DND-41 (cell line): ENCODE results near the gene PLAC9.

Source experiments
- ATAC-seq: fragments of 200-7000 bp; cut with Tn5 transposase; 3 replicates; pipeline ENCODE4 v1.9.1; 2021; ENCODE audit warnings: low read depth; ENCODE audit not compliant: insufficient read depth
- DNase-seq: peaks from one replicate; pipeline ENCODE4 v3.0.0-alpha.2; 2020
- H2AFZ ChIP-seq: 2 replicates; pipeline ENCODE4 v1.6.0; 2012; ENCODE audit warnings: low read depth, low read length
- H3K27ac ChIP-seq: 2 replicates; pipeline ENCODE4 v1.5.1; 2012; ENCODE audit warnings: low read length, inconsistent platforms
- H3K27me3 ChIP-seq: fragments of 200-600 bp; sonication (generic); 2 replicates; pipeline ENCODE4 v1.6.0; 2012; ENCODE audit warnings: low read length, mild to moderate bottlenecking, inconsistent platforms; ENCODE audit not compliant: insufficient read depth, poor library complexity
- H3K36me3 ChIP-seq: 2 replicates; pipeline ENCODE4 v1.5.1; 2012; ENCODE audit warnings: low read length, inconsistent platforms; ENCODE audit not compliant: insufficient read depth
- H3K4me1 ChIP-seq: 2 replicates; pipeline ENCODE4 v1.5.1; 2012; ENCODE audit warnings: mild to moderate bottlenecking, low read length; ENCODE audit not compliant: insufficient read depth
- H3K4me2 ChIP-seq: 2 replicates; pipeline ENCODE4 v1.6.0; 2012; ENCODE audit warnings: mild to moderate bottlenecking, moderate library complexity, low read length, inconsistent platforms; ENCODE audit not compliant: insufficient read depth
- H3K4me3 ChIP-seq, 2 experiments: fragments of 200-600 bp in 1 of 2; shearing (Covaris generic) in 1 of 2; 2 replicates each; pipeline ENCODE4 v1.5.1; 2012 to 2016; ENCODE audit warnings: inconsistent platforms in 2 of 2, low read length in 2 of 2, mild to moderate bottlenecking in 2 of 2, low read depth in 1 of 2, moderate library complexity in 1 of 2
- H3K79me2 ChIP-seq: 2 replicates; pipeline ENCODE4 v1.6.0; 2012; ENCODE audit warnings: low read length, inconsistent platforms; ENCODE audit not compliant: insufficient read depth
- H3K9ac ChIP-seq: 2 replicates; pipeline ENCODE4 v1.6.0; 2012; ENCODE audit warnings: low read depth, mild to moderate bottlenecking, inconsistent platforms, low read length, moderate library complexity
- H3K9me3 ChIP-seq: 2 replicates; pipeline ENCODE4 v1.5.1; 2012; ENCODE audit warnings: low read length, moderate library complexity, mild to moderate bottlenecking, inconsistent platforms; ENCODE audit not compliant: insufficient read depth, severe bottlenecking
- H4K20me1 ChIP-seq: 2 replicates; pipeline ENCODE4 v1.6.0; 2012; ENCODE audit warnings: low read length; ENCODE audit not compliant: insufficient read depth
- CTCF ChIP-seq: IDR thresholded peaks from 2 replicates; pipeline ENCODE4 v1.5.1; 2012; ENCODE audit warnings: borderline replicate concordance, low read length, moderate library complexity, mild to moderate bottlenecking; ENCODE audit not compliant: poor library complexity, severe bottlenecking; ENCODE audit errors: extremely low read depth
- EZH2 ChIP-seq: IDR thresholded peaks from 3 replicates; pipeline ENCODE4 v1.6.1; 2012; ENCODE audit warnings: borderline replicate concordance, low read depth, mild to moderate bottlenecking, moderate library complexity, low read length, inconsistent platforms; ENCODE audit not compliant: severe bottlenecking

PLAC9 gene

GRCh38 chr10:80108576-80109239 lies 23.8 kb upstream of the PLAC9 start:
- no peaks in the 10 kb centered on the region for H3K36me3 ChIP-seq
- peaks cover 5% of the 10 kb centered on the region for H3K4me1 ChIP-seq
- ATAC-seq = no peak
- TF ChIP-seq CTCF (no peak), EZH2 (no peak)
- DNase-seq = peak; percentile 7
- no peak overlapping the region for H2AFZ ChIP-seq
- H3K9ac ChIP-seq = no peak overlapping the region
- H3K4me3 ChIP-seq = no peak overlapping the region
- no peaks in the 10 kb centered on the region for H4K20me1 ChIP-seq
- H3K4me2 ChIP-seq = no peak overlapping the region
- H3K9me3 ChIP-seq = peaks cover 16% of the 10 kb centered on the region
- no peaks in the 10 kb centered on the region for H3K27me3 ChIP-seq
- no peak overlapping the region for H3K27ac ChIP-seq
- no peaks in the 10 kb centered on the region for H3K79me2 ChIP-seq

DNA sequence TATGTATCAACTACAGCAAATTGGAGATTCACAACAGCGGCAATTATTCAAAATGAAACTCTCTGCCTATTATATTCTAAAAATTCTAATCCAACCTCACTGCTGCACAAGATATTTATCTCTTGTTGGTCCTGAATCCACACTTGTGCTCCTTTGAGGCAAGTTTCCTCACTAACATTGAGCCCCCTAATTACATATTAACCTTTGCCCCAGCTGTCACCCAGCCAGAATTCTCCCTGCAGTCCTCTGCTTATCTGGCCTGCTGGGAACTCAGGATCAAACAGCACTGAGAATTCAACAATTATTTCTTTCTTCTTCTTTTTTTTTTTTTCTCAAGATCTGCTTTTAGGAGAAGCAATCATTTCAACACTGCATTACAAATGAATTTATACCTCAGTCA lies 21.5 kb upstream of the PLAC9 start:
- H3K36me3 ChIP-seq = no peaks in the 10 kb centered on the region
- no peak overlapping the region for H3K27ac ChIP-seq
- H2AFZ ChIP-seq = no peak overlapping the region
- ATAC-seq (no peak), DNase-seq (no peak)
- no peaks in the 10 kb centered on the region for H4K20me1 ChIP-seq
- H3K27me3 ChIP-seq = no peaks in the 10 kb centered on the region
- peaks cover 16% of the 10 kb centered on the region for H3K9me3 ChIP-seq
- no peaks in the 10 kb centered on the region for H3K79me2 ChIP-seq
- H3K4me3 ChIP-seq = no peak overlapping the region
- TF ChIP-seq CTCF = no peak
- TF ChIP-seq EZH2 = no peak
- no peaks in the 10 kb centered on the region for H3K4me1 ChIP-seq
- no peak overlapping the region for H3K4me2 ChIP-seq
- H3K9ac ChIP-seq = no peak overlapping the region

DNA sequence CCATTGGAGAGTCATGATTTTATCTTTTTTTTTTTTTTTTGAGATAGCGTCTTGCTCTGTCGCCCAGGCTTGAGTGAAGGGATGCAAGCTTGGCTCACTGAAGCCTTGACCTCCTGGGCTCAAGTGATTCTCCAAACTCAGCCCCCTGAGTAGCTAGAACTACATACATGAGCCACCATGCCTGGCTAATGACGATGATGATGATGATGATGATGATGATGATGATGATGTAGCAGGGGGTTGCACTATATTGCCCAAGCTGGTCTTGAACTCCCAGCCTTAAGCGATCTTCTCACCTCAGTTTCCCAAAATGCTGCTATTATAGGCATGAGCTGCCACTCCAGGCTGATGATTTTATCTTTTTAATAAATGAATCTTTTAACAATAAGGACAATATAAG lies 13.9 kb upstream of the PLAC9 start:
- Histone ChIP-seq H3K9ac (no peak overlapping the region), H3K36me3 (no peaks in the 10 kb centered on the region), H3K9me3 (no peaks in the 10 kb centered on the region), H4K20me1 (no peaks in the 10 kb centered on the region), H3K4me2 (no peak overlapping the region), H3K79me2 (no peaks in the 10 kb centered on the region), H3K27ac (no peak overlapping the region), H3K27me3 (peaks cover 4% of the 10 kb centered on the region), H2AFZ (no peak overlapping the region), H3K4me1 (no peaks in the 10 kb centered on the region), H3K4me3 (no peak overlapping the region)
- no peak for TF ChIP-seq EZH2
- no peak for TF ChIP-seq CTCF
- DNase-seq (no peak), ATAC-seq (no peak)
